Lower leg skin (tissue), 4 donors: ENCODE measurements around the gene ANO9. TPM values are rescaled to one million over a fixed set of nuclear protein-coding genes. Genes with fewer than 3 reads are reported as not detected.

Experiments used
- DNase-seq, 2 donors: peaks; one replicate each; pipeline ENCODE4 v3.0.0-alpha.2; 2019; ENCODE audit warnings: low spot score in 2 of 2
- H3K4me3 ChIP-seq: fragments of 200-600 bp; sonication (generic); 2 replicates; pipeline ENCODE4 v1.5.1; 2017; ENCODE audit warnings: mild to moderate bottlenecking, low read depth; ENCODE audit not compliant: poor library complexity, severe bottlenecking
- POLR2A ChIP-seq, 2 donors: fragments of 450-650 bp; IDR thresholded peaks; one replicate each; pipeline ENCODE4 v1.6.1; 2016 to 2017; ENCODE audit warnings: antibody characterized with exemption in 2 of 2, mild to moderate bottlenecking in 1 of 2, moderate library complexity in 1 of 2
- WGBS, 2 donors: methylation state at CpG; one replicate each; pipeline ENCODE4 v1.1.5; 2018; 5-methylcytosine and 5-hydroxymethylcytosine counted together
- intact Hi-C: fragments of 100-400 bp; cut with DNase I; formaldehyde crosslinking; loops from one replicate; pipeline ENCODE4 v1.15.0; 2023; ENCODE audit warnings: low total_unique reads
- total RNA-seq, 4 donors: library from RNA; depleted of rRNA; stranded (reverse); fragments of >200 nt; gene quantifications; one replicate each; pipeline ENCODE4 v1.1.0, GENCODE V29; 2016
- TF ChIP-seq, protein P1 (sequence below), 3 donors: fragments of 450-650 bp; IDR thresholded peaks; one replicate each; pipeline ENCODE4 v1.5.1; 2016; ENCODE audit warnings: antibody characterized with exemption in 3 of 3, mild to moderate bottlenecking in 3 of 3, moderate library complexity in 2 of 3

The ANO9 gene
- total RNA-seq, 4 donors from 2014 or later: 55.7 to 116 (median 92.1) TPM

DNA sequence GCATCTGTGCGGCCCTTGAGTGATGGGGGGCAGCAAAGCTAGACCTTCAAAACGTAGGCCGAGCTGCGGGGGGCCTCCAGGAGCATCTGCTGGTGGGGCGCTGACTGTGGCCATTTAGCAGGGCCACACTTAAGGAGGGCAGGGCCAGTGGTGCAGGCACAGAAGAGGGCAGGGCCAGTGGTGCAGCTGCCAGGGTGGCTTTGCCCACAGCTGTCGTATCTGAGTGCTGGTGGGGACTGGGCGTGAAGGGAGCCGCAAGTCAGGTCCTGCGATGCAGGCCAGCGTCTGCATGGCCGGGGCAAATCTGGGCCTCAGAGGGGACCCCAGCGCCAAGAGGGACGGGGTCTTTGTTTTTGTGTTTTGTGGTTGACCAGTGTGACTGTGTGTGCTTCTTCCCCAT is 37.5 kb upstream of the ANO9 start:
- no peak overlapping the region for H3K4me3 ChIP-seq
- no peak for DNase-seq
- TF ChIP-seq, protein P1, sequence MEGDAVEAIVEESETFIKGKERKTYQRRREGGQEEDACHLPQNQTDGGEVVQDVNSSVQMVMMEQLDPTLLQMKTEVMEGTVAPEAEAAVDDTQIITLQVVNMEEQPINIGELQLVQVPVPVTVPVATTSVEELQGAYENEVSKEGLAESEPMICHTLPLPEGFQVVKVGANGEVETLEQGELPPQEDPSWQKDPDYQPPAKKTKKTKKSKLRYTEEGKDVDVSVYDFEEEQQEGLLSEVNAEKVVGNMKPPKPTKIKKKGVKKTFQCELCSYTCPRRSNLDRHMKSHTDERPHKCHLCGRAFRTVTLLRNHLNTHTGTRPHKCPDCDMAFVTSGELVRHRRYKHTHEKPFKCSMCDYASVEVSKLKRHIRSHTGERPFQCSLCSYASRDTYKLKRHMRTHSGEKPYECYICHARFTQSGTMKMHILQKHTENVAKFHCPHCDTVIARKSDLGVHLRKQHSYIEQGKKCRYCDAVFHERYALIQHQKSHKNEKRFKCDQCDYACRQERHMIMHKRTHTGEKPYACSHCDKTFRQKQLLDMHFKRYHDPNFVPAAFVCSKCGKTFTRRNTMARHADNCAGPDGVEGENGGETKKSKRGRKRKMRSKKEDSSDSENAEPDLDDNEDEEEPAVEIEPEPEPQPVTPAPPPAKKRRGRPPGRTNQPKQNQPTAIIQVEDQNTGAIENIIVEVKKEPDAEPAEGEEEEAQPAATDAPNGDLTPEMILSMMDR (IDR thresholded peaks at IDR 0.05): no peak
- TF ChIP-seq POLR2A (IDR thresholded peaks at IDR 0.05): no peak
- WGBS, 2 donors: 95% methylated on average over 12 to 13 of the region's 13 CpGs
- intact Hi-C loops: no loop called here

DNA sequence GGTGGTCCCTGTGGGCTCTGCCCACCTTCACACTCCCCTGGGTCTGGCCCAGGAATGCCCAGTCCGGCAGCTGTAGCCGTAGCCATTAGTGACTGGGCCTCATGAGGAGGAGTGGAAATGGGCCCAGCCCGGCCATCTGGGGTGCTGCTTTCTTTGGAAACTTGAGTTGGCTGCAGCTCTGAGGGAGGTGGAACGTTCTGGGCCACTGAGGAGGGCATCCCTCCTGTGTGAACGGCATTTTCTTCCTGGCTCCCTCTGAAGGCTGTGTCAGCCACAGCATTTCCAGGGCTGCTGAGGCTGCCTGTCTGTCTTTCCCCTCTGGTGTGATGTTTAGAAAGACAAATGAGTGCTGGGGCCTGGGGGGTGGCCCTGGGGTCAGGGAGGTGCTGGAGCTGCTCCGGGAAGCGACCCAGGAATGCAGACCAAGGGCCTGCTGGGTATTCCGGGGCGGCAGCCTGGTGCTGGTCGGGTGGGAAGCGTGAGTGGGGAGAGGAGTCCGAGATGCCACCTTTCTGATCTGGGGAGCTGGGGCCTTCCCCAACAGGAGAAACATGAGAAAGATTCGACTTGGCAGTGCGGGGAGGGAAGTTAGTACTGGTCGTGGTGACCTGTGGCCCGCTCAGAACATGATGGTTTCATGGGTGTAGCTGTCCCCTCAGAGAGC is 35.4 kb upstream of the ANO9 start:
- WGBS, 2 donors: 81 to 88% methylated on average over 15 to 16 of the region's 16 CpGs
- no peak for TF ChIP-seq POLR2A (IDR thresholded peaks at IDR 0.05)
- TF ChIP-seq, protein P1 (IDR thresholded peaks at IDR 0.05): no peak
- DNase-seq: no peak
- intact Hi-C loops: no loop called here
- H3K4me3 ChIP-seq: no peak overlapping the region

DNA sequence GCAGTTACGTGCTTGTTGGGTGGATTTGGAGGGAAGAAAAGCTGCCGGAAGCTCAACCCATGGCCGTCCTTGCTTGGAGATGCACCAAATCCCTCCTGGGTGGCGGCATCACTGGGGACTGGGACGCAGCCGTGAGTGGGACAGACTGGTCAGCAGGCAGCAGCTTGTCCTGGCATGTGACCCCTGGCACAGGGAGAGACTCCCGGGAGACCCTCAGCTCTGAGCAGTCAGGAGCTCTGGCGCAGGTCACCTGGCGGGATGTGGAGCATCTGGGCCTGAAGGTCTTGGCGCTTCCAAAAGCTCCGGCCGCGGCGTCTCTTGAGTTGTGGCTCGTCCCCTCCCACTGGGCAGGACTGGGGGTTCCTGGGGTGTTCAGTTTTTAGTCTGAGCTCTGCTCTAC is 34.6 kb upstream of the ANO9 start:
- WGBS, 2 donors: 94% methylated on average over 15 of the region's 15 CpGs
- intact Hi-C loops: no loop called here

DNA sequence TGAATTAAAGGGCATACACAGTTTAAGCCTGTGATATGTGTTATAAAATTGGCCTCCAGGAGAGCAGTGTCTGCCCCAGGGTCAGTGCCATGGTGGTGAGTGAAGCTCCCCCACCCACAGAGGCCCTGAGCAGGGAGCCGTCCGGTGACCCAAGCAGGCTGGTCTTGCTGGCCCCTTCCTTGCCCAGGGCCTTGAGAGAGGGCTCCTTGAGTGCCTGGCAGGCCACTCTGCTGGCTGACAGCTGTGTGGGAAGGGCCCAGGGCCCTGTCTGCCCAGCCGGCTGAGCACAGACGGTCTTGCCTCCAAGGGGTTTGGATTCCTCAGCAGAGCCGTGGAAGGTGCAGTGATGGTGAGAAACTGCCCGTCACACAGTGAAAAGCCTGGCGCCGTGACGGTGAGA is 34.1 kb upstream of the ANO9 start:
- WGBS, 2 donors: 94% methylated on average over 9 of the region's 9 CpGs

More for the DNA sequence above, 34.6 kb upstream of the ANO9 start:
- TF ChIP-seq, protein P1 (IDR thresholded peaks at IDR 0.05): no peak
- TF ChIP-seq POLR2A (IDR thresholded peaks at IDR 0.05): no peak
- no peak overlapping the region for H3K4me3 ChIP-seq
- no peak for DNase-seq

DNA sequence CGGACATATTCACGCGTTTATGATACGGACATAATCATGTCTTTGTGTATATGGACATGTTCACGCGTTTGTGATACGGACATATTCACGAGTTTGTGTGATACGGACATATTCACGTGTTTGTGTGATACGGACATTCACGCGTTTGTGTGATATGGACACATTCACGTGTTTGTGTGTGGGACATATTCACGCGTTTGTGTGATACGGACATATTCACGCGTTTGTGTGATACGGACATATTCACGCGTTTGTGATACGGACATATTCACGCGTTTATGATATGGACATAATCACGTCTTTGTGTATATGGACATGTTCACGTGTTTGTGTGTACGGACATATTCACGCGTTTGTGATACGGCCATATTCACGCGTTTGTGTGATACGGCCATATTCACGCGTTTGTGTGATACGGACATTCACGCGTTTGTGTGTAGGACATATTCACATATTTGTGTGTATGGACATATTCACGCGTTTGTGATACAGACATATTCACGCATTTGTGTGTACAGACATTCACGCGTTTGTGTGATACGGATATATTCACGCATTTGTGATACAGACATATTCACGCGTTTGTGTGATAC is 33.2 kb upstream of the ANO9 start:
- WGBS, 2 donors: 93 to 95% methylated on average over 48 of the region's 48 CpGs
- intact Hi-C loops: no loop called here
- H3K4me3 ChIP-seq: no peak overlapping the region
- TF ChIP-seq, protein P1 (IDR thresholded peaks at IDR 0.05): no peak
- no peak for TF ChIP-seq POLR2A (IDR thresholded peaks at IDR 0.05)
- DNase-seq: no peak

More for the DNA sequence above, 34.1 kb upstream of the ANO9 start:
- no peak for DNase-seq
- no peak overlapping the region for H3K4me3 ChIP-seq
- intact Hi-C loops: no loop called here
- TF ChIP-seq, protein P1 (IDR thresholded peaks at IDR 0.05): no peak
- TF ChIP-seq POLR2A (IDR thresholded peaks at IDR 0.05): no peak
